OCI-LY1 (cell line): Measurements from ENCODE around the gene STAMBPL1.

Experiments
- H2AFZ ChIP-seq: fragments of 200-600 bp; sonication (generic), shearing (Covaris generic); 2 replicates; pipeline ENCODE4 v1.6.0; 2014; ENCODE audit warnings: antibody characterized with exemption, mild to moderate bottlenecking, low read length
- H3F3A ChIP-seq: fragments of 200-600 bp; sonication (generic), shearing (Covaris generic); 2 replicates; pipeline ENCODE4 v1.6.0; 2014; ENCODE audit warnings: mild to moderate bottlenecking, antibody characterized with exemption, low read length, moderate library complexity; ENCODE audit not compliant: insufficient read depth
- H3K27ac ChIP-seq: fragments of 200-600 bp; sonication (generic); 2 replicates; pipeline ENCODE4 v1.5.1; 2014; ENCODE audit warnings: low read length, mixed run types, mild to moderate bottlenecking, low read depth; ENCODE audit not compliant: poor library complexity, severe bottlenecking
- H3K27me3 ChIP-seq: fragments of 200-600 bp; sonication (generic); 2 replicates; pipeline ENCODE4 v1.6.0; 2014; ENCODE audit warnings: antibody characterized with exemption, mild to moderate bottlenecking, low read length, moderate library complexity; ENCODE audit not compliant: insufficient read depth
- H3K36me3 ChIP-seq: fragments of 200-600 bp; sonication (generic); 2 replicates; pipeline ENCODE4 v1.6.1; 2014; ENCODE audit warnings: mild to moderate bottlenecking, antibody characterized with exemption, low read length, moderate library complexity, mixed read lengths; ENCODE audit not compliant: insufficient read depth
- H3K4me1 ChIP-seq: fragments of 200-600 bp; sonication (generic); 2 replicates; pipeline ENCODE4 v1.5.1; 2014; ENCODE audit warnings: mild to moderate bottlenecking, low read length, moderate library complexity; ENCODE audit not compliant: insufficient read depth, severe bottlenecking
- H3K4me2 ChIP-seq: fragments of 200-600 bp; sonication (generic), shearing (Covaris generic); 2 replicates; pipeline ENCODE4 v1.6.1; 2014; ENCODE audit warnings: low read length
- H3K4me3 ChIP-seq: fragments of 200-600 bp; sonication (generic); 2 replicates; pipeline ENCODE4 v1.5.1; 2014; ENCODE audit warnings: low read length, low read depth, mild to moderate bottlenecking, mixed read lengths; ENCODE audit not compliant: poor library complexity, severe bottlenecking
- H3K79me2 ChIP-seq: fragments of 200-600 bp; shearing (Covaris generic); 2 replicates; pipeline ENCODE4 v1.6.1; 2016; ENCODE audit warnings: mixed run types, low read length, mixed read lengths; ENCODE audit not compliant: insufficient read depth
- H3K9ac ChIP-seq: fragments of 200-600 bp; sonication (generic), shearing (Covaris generic); 2 replicates; pipeline ENCODE4 v1.6.1; 2014; ENCODE audit warnings: mild to moderate bottlenecking, low read length, mixed read lengths
- H3K9me2 ChIP-seq: fragments of 200-600 bp; sonication (generic), shearing (Covaris generic); 2 replicates; pipeline ENCODE4 v1.6.1; 2014; ENCODE audit warnings: low read depth, mild to moderate bottlenecking, low read length, mixed read lengths
- H3K9me3 ChIP-seq: fragments of 200-600 bp; shearing (Covaris generic); 2 replicates; pipeline ENCODE4 v1.6.1; 2014; ENCODE audit warnings: low read length, mixed read lengths
- H4K20me1 ChIP-seq: fragments of 200-600 bp; sonication (generic), shearing (Covaris generic); 2 replicates; pipeline ENCODE4 v1.6.0; 2016; ENCODE audit warnings: mild to moderate bottlenecking, low read length; ENCODE audit not compliant: insufficient read depth
- CTCF ChIP-seq: fragments of 200-600 bp; sonication (generic), shearing (Covaris generic); IDR thresholded peaks from 2 replicates; pipeline ENCODE4 v1.5.1; 2017; ENCODE audit warnings: mild to moderate bottlenecking, antibody characterized with exemption, low read length, moderate library complexity, mixed read lengths
- EZH2 ChIP-seq: fragments of 200-600 bp; sonication (generic), shearing (Covaris generic); IDR thresholded peaks from 2 replicates; pipeline ENCODE4 v1.8.0; 2017; ENCODE audit warnings: borderline replicate concordance, mixed run types, mild to moderate bottlenecking, antibody characterized with exemption, low read length, moderate library complexity, mixed read lengths

STAMBPL1 gene

GRCh38 chr10:88968391-88968790 is 88.3 kb downstream of the STAMBPL1 start:
- H3K4me3 ChIP-seq, result no peak overlapping the region
- no peaks in the 10 kb centered on the region for H3K27me3 ChIP-seq
- H3K36me3 ChIP-seq, result no peaks in the 10 kb centered on the region
- H3K9ac ChIP-seq, result no peak overlapping the region
- no peaks in the 10 kb centered on the region for H3K9me3 ChIP-seq
- H3F3A ChIP-seq, result no peaks in the 10 kb centered on the region
- no peak overlapping the region for H2AFZ ChIP-seq
- H3K4me1 ChIP-seq, result no peaks in the 10 kb centered on the region
- no peak overlapping the region for H3K27ac ChIP-seq
- TF ChIP-seq EZH2 (no peak), CTCF (no peak)
- no peaks in the 10 kb centered on the region for H4K20me1 ChIP-seq
- no peaks in the 10 kb centered on the region for H3K9me2 ChIP-seq
- no peak overlapping the region for H3K4me2 ChIP-seq
- no peaks in the 10 kb centered on the region for H3K79me2 ChIP-seq

GRCh38 chr10:88971221-88972061 is 91.4 kb downstream of the STAMBPL1 start:
- Histone ChIP-seq H3K9ac (no peak overlapping the region), H3F3A (no peaks in the 10 kb centered on the region), H3K27me3 (no peaks in the 10 kb centered on the region), H3K9me2 (no peaks in the 10 kb centered on the region), H2AFZ (no peak overlapping the region), H4K20me1 (no peaks in the 10 kb centered on the region), H3K4me2 (no peak overlapping the region), H3K4me3 (no peak overlapping the region), H3K27ac (no peak overlapping the region), H3K36me3 (no peaks in the 10 kb centered on the region), H3K4me1 (peaks cover 12% of the 10 kb centered on the region), H3K9me3 (no peaks in the 10 kb centered on the region), H3K79me2 (no peaks in the 10 kb centered on the region)
- TF ChIP-seq EZH2, result no peak
- TF ChIP-seq CTCF, result no peak
